ENCODE measurements around the gene SEC61B. TPM values are rescaled to one million over a fixed set of nuclear protein-coding genes. Genes with fewer than 3 reads are reported as not detected.

SEC61B gene
- total and polyA plus RNA-seq, 9 of the 15 experiments (the other 6 are each of a cell fraction or from before 2014, with no cell fraction given) = 57.8 to 262 (median 172) TPM

GRCh38 chr9:99197987-99198386 lies 24.1 kb upstream of the SEC61B start:
- 2% methylated on average over 9 of the region's 9 CpGs for WGBS (ENCODE audit: insufficient coverage, low coverage, missing lambda C conversion rate)
- POLR2A ChIA-PET = interaction anchor here (0.6 to 1.1 kb wide), 4 partner anchors 10 to 621 kb away, joined by 3 to 4 read pairs (median 3); no protein-coding TSS in a partner anchor
- no peak for TF ChIP-seq POLR2B (IDR thresholded peaks at IDR 0.05; ENCODE audit: low read depth, partially characterized antibody)
- TF ChIP-seq, protein P1, sequence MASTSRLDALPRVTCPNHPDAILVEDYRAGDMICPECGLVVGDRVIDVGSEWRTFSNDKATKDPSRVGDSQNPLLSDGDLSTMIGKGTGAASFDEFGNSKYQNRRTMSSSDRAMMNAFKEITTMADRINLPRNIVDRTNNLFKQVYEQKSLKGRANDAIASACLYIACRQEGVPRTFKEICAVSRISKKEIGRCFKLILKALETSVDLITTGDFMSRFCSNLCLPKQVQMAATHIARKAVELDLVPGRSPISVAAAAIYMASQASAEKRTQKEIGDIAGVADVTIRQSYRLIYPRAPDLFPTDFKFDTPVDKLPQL (IDR thresholded peaks at IDR 0.05; ENCODE audit: extremely low read depth, insufficient read length) = no peak
- TF ChIP-seq, protein P2, sequence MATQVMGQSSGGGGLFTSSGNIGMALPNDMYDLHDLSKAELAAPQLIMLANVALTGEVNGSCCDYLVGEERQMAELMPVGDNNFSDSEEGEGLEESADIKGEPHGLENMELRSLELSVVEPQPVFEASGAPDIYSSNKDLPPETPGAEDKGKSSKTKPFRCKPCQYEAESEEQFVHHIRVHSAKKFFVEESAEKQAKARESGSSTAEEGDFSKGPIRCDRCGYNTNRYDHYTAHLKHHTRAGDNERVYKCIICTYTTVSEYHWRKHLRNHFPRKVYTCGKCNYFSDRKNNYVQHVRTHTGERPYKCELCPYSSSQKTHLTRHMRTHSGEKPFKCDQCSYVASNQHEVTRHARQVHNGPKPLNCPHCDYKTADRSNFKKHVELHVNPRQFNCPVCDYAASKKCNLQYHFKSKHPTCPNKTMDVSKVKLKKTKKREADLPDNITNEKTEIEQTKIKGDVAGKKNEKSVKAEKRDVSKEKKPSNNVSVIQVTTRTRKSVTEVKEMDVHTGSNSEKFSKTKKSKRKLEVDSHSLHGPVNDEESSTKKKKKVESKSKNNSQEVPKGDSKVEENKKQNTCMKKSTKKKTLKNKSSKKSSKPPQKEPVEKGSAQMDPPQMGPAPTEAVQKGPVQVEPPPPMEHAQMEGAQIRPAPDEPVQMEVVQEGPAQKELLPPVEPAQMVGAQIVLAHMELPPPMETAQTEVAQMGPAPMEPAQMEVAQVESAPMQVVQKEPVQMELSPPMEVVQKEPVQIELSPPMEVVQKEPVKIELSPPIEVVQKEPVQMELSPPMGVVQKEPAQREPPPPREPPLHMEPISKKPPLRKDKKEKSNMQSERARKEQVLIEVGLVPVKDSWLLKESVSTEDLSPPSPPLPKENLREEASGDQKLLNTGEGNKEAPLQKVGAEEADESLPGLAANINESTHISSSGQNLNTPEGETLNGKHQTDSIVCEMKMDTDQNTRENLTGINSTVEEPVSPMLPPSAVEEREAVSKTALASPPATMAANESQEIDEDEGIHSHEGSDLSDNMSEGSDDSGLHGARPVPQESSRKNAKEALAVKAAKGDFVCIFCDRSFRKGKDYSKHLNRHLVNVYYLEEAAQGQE (IDR thresholded peaks at IDR 0.05; ENCODE audit: borderline replicate concordance) = no peak
- TF ChIP-seq, protein P2 (CRISPR knock-in tag; IDR thresholded peaks at IDR 0.05; ENCODE audit: low read depth) = no peak
- no peak for TF ChIP-seq SOX6 (IDR thresholded peaks at IDR 0.05)
- TF ChIP-seq ELF2 (CRISPR knock-in tag; IDR thresholded peaks at IDR 0.05) = no peak
- TF ChIP-seq RBM34 (IDR thresholded peaks at IDR 0.05; ENCODE audit: borderline replicate concordance, insufficient read depth, low read length) = no peak
- CTCF ChIA-PET (ENCODE audit: low intra/inter-chr PET ratio) = no interaction called here
- Histone ChIP-seq H3K27me3 (ENCODE audit: control insufficient read depth in 2 of 2, insufficient read depth in 2 of 2, low read length in 2 of 2) (peaks cover 32 to 34% of the 10 kb centered on the region in 2 experiments), H3K4me2 (ENCODE audit: insufficient read depth, low read length) (no peak overlapping the region), H3K9ac (ENCODE audit: insufficient read depth in 1 of 2, low read depth in 2 of 2, low read length in 2 of 2) (no peak overlapping the region), H3K36me3 (ENCODE audit: control insufficient read depth, insufficient read depth, low read length) (no peaks in the 10 kb centered on the region), H3K27ac (ENCODE audit: extremely low read depth, low read depth, low read length) (no peak overlapping the region), H3K79me2 (ENCODE audit: control insufficient read depth, insufficient read depth, low read length) (no peaks in the 10 kb centered on the region), H3K4me3 (no peak overlapping the region), H3K9me3 (replicated peaks; ENCODE audit: control insufficient read depth, insufficient read depth, low read depth, low read length) (no peaks in the 10 kb centered on the region), H3K4me1 (replicated peaks in 1 of 2; ENCODE audit: control insufficient read depth in 2 of 2, insufficient read depth in 2 of 2, low read length in 2 of 2) (no peaks in the 10 kb centered on the region; a peak in 1 of 5 replicates), H4K20me1 (replicated peaks; ENCODE audit: control insufficient read depth, insufficient read depth, low read length) (no peaks in the 10 kb centered on the region), H2AFZ (ENCODE audit: low read depth, low read length) (no peak overlapping the region), H3K9me1 (ENCODE audit: control insufficient read depth, insufficient read depth, low read length) (no peaks in the 10 kb centered on the region)
- DNase-seq (ENCODE audit: extremely low read depth in 1 of 4, low spot score in 3 of 4) = no peak
- ATAC-seq = peak; percentile 45
- no peak for FAIRE-seq
- no TSS peak for BruUV-seq (replicated peaks)
- in situ Hi-C loops (cut with MboI) (loop anchor here (10.0 kb wide), 1 partner anchor 167 kb away; no protein-coding TSS in a partner anchor), intact Hi-C loops (cut with micrococcal nuclease) (no loop called here)
